GM21526 (cell line): Measurements from ENCODE around the gene PGC.
A peak's percentile ranks its signal among the peaks of the same experiment; 100 is the strongest.

Source experiments
- ATAC-seq: cut with Tn5 transposase; IDR thresholded peaks from one replicate; pipeline ENCODE4 v1.9.1; 2021; ENCODE audit warnings: moderate library complexity; ENCODE audit not compliant: unreplicated experiment, low FRiP score

PGC gene

DNA sequence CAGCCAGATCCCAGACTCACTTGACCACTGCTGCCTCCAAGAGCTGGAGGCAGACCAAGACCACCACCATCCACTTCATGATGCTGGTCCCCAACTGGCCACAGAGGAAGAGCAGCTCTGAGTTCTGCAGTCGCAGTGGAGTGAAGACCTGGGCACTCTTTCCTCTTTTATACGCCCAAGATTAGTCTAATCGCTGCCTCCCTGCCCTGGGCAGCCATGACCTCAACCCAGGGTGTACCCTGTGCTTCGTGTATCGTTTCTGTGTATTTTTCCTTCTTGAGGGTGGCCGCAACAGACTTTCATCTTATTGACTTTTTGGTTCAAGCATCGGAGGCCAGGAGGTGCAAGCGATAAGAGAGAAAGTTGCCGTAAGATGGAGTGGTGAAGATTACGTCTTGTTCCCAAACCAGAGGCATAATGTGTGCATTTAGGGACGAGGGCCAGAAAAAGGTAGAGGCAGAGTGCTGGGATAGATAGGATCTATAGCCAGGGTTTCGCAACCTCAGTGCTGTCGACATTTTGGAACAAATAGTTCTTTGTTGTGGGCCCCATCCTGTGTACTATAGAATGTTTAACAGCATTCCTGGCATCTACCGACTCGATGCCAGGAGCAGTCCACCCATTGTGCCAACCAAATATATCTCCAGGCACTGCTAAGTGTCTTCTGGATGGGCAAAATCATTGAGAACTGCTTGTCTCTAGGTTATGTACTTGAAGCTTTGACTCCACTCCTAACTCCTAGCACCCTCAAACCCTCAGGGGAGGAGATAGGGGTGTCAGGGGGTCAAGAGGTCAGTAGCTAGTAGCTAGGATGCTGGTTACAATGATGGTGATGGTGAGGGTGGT is at the start of gene PGC:
TSS of gene PGC (minus strand) at position 142 of the 846 bp plus-strand sequence. CDS start at position 79, 63 bp downstream.
- ATAC-seq, result no peak

GRCh38 chr6:41796474-41796873 is 49.3 kb upstream of the PGC start:
- ATAC-seq, result no peak

GRCh38 chr6:41791984-41792383 is 44.8 kb upstream of the PGC start:
- no peak for ATAC-seq

DNA sequence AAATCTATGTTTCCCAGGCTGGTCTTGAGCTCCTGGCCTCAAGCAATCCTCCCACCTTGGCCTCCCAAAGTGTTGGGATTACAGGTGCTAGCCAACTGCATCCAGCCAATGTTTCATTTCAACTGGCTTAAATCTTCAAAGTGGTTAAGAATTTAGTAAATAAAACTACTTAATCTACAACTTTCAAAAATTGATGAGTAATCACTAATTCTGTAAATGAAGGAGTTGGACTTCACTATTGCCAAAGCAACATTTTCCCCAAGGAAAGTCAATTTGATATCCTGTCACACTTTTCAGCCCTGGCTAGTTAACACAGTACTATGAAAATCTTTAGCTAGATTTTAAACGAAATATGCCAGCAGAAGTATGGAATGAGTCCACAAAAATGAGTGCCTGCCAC is 44.1 kb upstream of the PGC start:
- ATAC-seq, result no peak

- ATAC-seq, result no peak
These were observed 42.8 kb upstream of the PGC start for GRCh38 chr6:41790045-41790444.

- ATAC-seq, result no peak
These were observed 42.2 kb upstream of the PGC start for GRCh38 chr6:41789390-41789724.

DNA sequence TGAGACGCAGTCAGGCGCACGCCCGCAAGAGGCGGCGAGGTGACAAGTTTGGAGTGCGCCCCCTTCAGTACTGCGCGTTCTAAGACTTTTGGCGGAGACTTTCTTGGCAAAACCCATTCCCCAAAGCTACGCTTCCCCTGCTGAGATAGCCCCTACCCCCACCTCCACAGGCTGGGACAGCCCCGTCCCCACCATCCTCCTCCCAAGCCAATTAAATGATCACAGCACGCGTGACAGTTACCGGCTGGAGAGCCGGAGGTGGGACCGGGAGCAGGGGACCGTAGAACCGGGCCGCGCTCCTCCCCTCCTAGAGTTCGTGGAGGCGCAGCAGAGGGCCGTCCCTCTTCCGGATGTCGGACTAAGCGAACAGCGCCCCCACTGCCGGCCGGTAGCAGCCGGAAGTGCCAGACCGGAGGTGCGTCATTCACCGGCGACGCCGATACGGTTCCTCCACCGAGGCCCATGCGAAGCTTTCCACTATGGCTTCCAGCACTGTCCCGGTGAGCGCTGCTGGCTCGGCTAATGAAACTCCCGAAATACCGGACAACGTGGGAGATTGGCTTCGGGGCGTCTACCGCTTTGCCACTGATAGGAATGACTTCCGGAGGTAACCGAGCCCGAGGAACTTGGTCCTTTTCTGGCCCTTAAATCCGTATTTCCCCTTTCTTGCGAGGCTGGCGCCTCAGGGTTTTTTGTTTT is 40.2 kb upstream of the PGC start, which contains the start of gene TOMM6:
TSS of gene TOMM6 (plus strand) at position 476 of the 699 bp plus-strand sequence. CDS start at position 480, 4 bp downstream.
- peak; percentile 70 for ATAC-seq

GRCh38 chr6:41786451-41787218 is 39.4 kb upstream of the PGC start:
- peak; percentile 60 for ATAC-seq

DNA sequence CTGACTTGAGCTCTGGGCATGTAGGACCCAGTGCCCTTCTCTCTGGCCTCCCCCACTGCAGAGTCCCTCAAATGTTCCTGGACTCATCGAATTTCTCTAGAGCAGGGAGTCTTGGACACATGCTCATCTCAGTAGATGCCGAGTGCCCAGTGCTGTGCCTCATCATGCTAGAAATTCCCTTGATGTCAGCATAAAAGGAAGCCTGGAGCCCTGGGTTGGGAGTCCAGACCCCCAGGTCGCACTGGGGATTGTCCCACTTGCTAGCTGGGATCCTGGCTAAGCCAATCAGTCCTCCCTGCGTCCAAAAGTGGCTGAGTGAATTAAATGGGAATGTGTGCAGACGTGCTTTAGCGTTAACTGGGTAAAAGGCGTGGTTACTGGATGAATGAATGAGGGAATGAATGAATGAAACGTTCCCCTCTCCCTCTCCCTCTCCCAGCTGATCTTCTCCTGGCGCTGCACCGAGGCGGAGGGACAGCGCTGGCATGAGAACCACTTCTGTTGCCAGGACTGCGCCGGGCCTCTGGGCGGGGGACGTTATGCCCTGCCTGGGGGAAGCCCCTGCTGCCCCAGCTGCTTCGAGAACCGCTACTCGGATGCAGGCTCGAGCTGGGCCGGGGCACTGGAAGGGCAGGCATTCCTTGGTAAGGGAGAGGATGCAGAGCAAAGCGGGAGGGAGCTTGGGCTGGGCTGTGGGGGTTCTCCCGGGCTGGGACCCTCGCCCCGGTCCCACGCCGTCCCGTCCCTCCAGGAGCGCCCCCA is 38.7 kb upstream of the PGC start:
- ATAC-seq, result no peak

GRCh38 chr6:41785254-41785653 is 38.1 kb upstream of the PGC start:
- no peak for ATAC-seq

DNA sequence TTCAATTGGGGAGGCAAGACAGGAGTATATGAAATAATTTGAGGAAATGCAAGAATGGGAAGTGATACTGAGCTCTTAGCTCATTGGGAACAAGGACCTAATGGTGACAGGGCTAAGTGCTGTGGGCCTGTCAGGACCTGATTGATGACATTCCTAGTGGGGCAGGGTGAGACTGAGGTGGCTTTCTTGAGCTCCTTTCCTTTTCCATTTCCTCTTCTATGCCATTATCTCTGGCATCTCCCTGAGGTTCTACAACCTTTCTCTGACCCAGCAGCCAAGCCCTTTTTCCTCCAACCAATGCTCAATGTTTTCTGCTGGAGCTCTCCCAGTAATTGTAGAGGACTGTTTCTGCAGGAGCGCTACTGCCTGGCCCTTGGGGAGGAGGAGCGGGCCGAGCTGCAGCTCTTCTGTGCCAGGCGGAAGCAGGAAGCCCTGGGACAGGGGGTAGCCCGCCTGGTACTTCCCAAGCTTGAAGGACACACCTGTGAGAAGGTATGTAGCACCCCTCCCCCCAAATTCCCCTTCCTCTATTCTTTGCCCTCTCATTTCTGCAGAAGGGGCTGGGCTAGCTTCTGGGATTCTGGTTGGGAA is 37.5 kb upstream of the PGC start:
- no peak for ATAC-seq

DNA sequence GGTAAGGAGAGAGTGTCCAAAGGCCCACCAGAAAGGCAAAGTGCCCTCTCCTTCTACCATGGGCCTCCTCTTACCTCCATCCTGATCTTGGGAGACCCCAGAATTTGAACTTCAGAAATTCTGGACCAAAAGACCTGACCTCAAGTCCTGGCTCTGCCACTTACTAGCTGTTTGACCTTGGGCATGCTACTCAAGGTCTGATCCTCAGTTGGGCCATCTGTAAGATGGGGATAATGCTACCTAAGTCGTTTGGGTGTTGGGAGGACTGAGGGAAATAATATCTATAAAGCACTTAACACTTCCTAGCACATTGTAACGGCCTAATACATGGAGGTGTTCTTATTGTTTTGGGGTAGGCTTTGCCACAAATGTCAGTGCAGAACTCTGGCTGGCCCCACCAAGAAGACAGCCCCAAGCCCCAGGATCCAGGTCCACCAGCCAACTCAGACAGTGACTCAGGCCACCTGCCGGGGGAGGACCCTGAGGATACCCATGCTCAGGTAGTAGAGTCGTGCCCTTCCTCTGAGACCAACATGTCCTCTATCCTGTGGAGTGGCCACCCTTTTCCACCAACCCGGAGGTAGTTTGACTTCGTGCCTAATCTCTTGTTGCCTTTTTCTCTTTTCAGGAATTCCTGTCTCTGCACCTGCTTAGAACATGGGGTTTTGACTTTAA is 36.0 kb upstream of the PGC start:
- no peak for ATAC-seq

GRCh38 chr6:41781366-41781730 is 34.2 kb upstream of the PGC start:
- no peak for ATAC-seq

DNA sequence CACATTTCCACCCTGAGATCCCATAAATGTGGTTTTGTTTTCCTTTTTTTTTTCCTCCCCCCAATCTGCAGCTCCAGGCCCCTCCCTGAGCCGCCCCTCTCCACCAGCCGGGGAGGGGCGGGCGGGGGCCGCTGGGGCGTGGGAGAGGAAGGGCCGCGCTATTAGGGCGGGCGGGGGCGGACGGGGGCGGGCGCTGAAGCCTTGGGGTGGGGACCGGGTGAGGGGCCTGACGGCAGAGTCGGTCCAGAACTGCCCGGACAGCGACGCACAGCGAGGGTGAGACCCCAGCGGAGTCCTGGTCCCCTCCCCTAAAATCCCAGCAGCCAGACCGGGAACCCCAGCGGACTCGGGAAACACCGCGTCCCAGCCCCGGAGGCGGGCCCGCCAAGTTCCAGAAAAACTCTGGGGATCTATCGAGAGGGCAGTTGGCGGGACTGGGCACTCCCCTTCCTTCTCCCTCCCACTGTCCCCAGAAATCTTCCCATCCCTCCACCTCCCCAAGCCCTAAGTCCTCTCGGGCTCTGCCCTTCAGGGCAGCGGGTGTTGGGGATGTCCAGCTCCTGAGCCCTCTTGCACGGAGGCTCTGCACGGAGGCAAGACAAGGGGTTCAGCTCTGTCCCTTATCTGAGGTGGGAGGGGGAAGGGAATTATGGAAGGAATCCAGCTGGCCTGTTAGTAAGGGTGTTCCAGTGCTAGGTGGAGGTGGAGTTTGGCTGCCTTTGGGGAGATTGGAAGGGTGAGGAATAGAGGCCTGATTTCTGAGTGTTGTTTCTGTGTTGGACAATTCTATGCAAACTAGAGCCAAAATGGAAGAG is 33.6 kb upstream of the PGC start, which contains the start of gene PRICKLE4:
TSS of gene PRICKLE4 (plus strand) at position 232 of the 815 bp plus-strand sequence. CDS start 2,692 bp downstream, outside the sequence.
- ATAC-seq, result no peak

DNA sequence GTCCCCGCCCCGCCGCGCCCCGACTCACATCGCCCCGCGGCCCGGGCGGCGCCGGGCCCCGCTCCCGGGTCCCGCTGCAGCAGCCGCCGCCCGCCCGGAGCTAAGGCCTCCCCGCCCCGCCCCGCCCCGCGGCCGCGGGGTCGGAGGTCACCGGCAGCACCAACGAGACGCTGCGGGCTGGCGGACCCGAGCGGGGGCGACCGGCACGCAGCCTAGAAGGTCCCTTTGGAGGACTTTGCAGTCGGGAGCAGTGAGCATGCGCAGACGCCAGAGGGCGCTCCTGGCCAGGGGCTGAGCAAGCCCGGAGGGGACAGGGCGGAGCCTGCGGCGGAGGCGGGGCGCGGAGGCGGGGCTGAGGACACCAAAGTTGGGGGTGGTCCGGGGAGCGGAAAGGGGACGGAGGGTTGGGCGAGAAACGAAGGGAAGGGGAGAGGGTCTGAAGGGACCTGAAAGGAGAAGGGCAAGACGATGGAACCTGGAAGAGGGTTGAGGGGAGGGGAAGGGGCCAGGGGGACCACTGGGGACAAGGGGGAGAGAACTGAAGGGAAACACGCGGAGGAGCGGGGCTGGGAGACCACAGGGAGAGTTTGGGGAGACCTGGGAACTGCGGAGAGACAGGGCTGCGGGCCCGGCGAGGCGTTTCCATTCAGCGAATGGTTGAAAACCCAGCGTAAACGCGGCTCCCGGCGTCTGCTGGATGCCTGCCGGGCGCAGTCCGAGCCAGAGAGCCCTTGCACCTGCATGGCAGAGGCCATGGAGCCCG is 32.8 kb upstream of the PGC start, which contains the start of gene FRS3:
TSS of gene FRS3 (minus strand) at position 113 of the 763 bp plus-strand sequence. CDS start 2,913 bp downstream, outside the sequence.
- peak; percentile 88 for ATAC-seq

DNA sequence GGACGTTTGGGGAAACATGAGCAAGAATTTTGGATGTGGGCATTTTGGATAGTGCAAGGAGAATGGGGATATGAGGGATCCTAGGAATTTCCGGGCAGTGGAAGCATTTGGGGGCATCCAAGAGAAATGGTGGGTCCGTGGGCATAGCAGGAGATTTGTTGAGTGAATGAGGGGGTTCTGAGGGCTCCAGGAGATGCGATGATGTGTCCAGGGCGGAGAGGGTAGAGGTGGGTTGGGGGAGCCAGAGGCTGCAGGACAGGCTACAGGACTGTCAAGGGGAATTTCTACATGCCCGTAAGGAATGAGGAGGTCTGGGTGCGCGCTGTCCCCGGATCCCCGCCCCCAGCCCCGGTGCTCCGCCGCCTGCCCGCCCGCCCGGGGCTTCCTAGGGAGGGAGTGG is 32.1 kb upstream of the PGC start:
- no peak for ATAC-seq

- ATAC-seq, result no peak
These were observed 31.7 kb upstream of the PGC start for GRCh38 chr6:41778895-41779294.
